NCI-H2107 (cell line): ENCODE results near the gene CREBBP.
A peak's percentile ranks its signal among the peaks of the same experiment; 100 is the strongest.

Source experiments
- DNase-seq: peaks from one replicate; lab custom pipeline; 2025; lab: John Stamatoyannopoulos, UW

Gene CREBBP

DNA sequence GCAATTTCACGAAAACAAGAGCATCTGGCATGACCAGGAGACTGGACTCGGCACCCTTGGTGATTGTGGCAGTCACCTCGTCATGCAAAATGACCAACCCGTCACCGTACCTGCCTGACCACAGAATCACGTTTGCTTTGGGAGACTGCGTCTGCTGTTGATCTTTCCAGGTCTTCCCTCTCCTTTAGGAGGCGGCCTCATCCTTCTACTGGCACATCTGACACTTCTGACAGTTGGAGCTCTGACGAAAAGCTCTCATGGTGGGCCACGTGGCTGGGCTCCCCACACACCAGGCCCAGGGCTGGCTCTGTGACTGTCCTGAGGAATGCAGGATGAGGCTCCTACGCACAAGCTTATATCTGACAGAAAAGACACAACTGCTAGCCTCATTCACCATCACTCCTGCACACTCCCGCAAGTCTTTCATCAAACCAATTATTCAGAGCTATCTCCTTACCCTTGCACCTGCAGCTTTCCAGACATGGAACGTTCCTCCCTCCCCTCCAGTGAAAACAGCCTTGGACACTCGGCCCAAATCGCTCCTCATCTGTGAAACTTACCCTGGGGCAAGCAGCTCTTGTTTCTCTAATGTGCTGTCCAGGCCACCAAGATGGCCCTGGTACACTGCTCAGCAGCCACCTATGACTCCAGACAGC lies 166.8 kb downstream of the CREBBP start:
- DNase-seq: no peak

DNA sequence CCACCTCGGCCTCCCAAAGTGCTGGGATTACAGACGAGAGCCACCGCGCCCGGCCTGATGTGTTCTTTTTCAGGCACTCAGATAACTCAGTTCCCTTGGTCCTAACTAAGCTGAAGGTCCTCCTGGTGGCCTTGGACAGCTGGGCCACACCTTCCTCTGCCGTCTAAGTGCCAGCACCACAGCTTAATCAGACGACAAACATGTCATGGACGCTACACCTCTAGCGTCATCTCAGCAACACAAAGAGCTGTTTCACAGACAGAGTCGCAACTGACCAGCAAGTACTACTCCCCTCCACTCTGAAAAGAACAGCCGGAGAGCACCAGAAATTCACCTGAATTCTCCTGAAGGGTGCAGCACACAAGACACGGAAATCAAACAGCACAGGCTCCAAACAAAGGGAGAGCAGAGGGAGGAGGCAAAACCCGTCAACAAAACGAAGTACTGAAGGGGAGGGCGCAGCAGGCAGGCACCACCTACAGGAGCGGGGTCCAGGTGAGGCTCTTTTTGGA lies 167.6 kb downstream of the CREBBP start:
- DNase-seq: no peak

DNA sequence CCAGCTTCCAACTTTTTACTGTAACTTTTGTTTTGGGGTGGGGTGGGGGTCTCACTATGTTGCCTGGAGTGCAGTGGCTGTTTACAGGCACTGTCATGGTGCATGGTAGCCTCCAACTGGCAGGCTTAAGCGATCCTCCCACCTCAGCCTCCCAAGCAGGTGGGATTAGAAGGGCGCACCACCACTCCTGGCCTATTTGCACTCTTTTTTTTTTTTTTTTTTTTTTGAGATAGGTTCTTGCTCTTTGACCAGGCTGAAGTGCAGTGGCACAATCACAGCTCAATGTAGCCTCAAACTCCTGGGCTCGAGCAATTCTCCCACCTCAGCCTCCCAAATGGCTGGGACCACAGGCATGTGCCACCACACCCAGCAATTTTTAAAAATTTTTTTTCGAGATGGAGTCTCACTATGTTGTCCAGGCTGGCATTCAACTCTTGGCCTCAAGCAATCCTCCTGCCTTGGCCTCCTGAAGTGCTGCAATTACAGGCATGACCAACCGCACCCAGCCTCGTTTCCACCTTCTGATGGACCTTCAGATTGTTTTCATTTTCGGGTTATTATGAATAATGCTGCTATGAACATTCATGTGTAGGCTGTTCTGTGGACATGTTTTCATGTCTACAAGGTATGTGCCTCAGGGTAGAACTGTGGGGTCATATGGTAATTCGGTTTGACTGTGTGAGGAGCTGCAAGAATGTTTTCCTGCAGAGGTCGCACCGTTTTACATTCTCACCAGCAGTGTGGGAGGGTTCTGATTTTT lies 174.1 kb downstream of the CREBBP start:
- DNase-seq: no peak

DNA sequence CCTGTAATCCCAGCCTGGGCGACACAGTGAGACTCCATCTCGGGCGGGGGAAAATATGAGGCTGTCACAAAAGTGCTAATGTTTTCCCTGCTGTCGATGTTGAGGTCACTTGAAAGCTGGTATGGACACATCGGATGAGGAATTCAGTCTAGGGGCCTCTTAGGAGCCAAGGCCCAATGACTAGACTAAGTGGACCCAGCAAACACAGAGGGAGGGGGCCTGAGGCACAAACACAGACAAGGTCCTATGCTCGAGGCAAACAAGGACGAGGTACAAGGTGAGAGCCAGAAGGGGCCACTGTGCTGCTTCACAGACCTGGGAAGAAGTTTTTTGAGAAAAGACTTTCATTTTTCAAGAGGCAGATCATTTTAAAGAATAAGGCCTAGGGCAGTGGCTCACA lies 178.4 kb downstream of the CREBBP start:
- DNase-seq: no peak

DNA sequence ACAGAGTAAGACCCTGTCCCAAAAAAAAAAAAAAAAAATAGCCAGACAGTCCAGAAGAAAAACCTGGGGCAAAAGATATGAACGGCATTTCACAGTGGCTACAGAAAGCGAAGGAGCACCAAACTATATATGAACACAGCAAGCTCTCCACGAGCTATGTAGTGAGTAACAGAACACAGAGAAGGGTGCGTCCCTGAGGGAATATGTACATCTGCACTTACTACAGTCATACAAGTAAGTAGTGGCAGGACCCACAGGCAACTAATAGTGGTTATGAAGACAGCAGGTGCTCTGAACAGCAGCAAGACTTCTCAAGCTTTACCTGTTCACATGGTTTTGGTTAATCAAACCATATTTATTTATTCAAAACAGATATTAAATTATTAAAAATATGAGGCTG lies 179.0 kb downstream of the CREBBP start:
- DNase-seq: no peak

- no peak for DNase-seq
These were observed 181.6 kb downstream of the CREBBP start for GRCh38 chr16:3698941-3699340.

DNA sequence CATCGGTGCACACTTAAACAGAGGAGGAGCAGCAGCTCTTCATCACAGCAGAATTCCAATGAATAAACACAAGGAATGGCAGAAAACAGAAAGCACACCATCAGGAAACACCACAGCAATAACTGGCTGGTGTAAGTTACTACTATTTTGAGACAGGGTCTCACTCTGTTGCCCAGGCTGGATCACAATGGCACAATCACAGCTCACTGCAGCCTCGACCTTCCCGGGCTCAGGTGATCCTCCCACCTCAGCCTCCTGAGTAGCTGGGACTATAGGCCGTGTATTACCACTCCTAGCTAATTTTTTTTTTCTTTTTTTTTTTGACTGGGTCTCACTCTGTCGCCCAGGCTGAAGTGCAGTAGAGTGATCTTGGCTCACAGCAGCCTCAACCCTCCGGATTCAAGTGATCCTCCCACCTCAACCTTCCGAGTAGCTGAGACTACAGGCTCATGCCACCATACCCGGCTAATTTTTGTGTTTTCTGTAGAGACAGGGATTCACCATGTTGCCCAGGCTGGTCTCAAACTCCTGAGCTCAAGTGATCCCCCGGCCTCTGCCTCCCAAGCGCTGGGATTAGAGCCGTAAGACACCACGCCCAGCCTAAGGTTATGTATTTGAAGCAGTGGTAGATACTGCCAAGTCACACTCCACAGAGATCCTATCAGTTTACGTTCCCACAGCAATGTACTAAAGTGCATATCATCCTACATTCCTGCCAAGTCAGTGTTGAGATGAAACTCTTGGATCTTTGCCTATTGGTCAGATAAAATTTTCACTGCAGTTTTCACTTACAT lies 183.9 kb downstream of the CREBBP start:
- DNase-seq: no peak

DNA sequence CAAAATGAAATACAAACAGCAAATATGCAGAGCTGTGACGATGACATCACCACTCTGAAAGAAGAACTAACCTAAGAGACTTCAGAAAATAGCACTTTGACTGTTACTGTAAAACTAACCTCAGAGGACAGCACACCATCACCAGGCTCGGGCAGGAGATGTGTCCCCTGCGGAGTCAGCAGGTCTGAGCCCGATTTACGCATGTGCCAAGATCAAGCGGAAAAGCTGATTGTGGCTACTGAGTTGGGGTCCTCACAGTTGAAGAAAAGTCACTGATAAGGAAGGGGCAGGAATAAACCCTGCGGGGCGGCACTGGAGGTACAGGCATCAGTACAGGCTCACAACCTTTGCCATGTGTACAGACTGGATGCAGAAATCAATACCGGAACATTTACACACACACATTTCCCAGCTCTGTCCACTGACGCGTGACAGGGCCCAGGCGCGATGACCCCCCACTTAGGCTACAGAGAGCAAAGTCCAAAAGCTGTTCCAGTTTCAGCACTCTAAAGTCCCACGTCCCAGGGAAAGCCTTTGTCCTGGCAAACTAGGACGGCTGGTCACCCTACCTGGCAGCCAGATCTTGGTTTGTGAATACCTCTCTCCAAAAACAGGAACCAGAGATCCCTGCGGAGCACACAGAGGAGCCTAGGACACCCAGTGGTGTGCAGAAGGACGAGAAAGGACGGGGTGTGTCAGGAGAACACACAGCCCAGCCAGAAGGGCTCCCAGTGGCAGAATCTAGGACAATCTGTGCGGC lies 184.7 kb downstream of the CREBBP start:
- DNase-seq: no peak

GRCh38 chr16:3694051-3694450 lies 186.5 kb downstream of the CREBBP start:
- DNase-seq: no peak

- DNase-seq: no peak
These were observed 188.8 kb downstream of the CREBBP start for GRCh38 chr16:3691761-3692160.

DNA sequence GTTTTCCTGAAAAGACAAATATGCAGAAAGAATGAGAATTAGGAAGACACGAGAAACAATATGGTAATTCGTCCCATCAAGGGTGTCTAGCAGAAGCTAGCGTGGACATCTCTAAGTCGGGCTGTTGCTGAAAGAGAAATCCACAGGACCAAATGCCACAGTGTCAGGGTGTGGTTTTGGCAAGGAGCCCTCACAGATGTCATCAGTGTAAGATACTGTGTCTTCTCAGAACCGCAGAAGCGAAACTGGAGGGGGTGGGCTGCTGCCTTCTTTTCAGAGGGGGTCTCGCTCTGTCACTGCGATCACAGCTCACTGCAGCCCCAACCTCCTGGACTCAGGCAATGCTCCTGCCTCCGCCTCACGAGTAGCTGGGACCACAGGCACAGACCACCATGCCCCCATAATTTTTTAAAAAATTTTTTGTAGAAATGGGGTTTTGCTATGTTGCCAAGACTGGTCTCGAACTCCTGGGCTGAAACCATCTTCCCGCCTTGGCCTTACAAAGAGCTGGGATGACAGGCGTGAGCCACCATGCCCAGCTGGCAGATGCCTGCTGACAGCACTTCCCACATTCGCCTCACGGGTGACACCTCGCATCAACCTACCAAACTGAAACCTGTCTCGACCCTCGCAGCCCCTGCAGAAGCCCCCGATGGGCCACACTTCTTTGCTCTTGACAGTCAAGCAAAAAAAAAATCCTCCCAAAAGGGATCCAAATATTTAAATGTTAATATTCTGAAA lies 189.4 kb downstream of the CREBBP start:
- no peak for DNase-seq

- peak; percentile 23 for DNase-seq
These were observed 190.0 kb downstream of the CREBBP start for GRCh38 chr16:3690470-3690928.

DNA sequence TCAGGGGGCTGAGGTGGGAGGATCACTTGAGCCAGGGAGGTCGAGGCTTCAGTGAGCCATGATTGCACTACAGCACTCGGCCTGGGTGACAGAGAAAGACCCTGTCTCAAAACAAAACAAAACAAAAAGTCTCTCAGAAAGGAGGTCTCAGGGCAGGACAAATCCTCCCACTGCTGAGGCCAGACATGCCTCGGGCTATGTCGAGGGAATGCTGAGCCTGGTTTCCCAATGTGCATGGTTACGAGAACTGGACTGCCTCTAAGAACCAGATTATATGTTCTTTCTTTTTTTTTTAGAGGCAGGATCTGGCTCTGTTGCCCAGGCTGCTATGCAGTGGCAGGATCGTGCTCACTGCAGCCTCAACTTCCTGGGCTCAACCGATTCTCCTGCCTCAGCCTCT lies 190.8 kb downstream of the CREBBP start:
- DNase-seq: no peak

DNA sequence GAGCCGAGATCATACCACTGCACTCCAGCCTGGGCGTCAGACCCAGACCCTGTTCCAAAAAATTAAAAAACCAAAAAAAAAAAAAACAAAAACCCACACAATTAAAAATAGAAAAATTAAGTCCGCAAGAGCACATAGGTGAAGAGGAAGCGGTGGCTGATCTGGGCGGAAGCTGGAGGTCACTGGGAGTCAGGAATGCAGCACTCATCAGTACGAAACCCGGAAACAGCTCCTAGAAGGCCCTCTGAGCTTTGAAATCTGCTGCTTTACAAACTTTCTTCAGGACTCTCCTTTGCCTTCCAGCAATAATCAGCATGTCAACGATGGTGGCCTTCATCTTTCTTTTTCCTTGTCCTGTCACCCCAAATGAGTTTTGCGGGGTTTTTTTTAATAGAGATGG lies 192.7 kb downstream of the CREBBP start:
- DNase-seq: no peak

GRCh38 chr16:3687021-3687420 lies 193.5 kb downstream of the CREBBP start:
- no peak for DNase-seq

DNA sequence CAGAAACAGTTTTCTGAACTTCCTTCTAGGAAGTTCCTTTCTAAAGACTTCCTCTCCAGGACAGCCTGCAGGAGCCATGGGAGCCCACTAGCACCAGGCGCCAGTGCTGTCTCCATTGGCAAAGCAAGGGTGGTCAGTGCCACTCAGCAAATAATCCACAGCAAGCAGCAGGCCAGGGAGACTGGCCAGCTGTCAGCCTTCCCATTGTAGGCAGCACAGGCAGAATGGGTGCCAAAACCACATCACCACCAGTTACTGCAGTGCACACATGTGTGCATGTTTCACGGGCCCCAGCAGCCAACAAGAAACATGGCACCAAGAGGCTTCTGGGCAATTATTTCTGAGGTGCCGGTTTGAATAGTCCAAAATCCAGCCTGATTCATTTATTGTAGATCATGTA lies 199.3 kb downstream of the CREBBP start:
- DNase-seq: no peak

DNA sequence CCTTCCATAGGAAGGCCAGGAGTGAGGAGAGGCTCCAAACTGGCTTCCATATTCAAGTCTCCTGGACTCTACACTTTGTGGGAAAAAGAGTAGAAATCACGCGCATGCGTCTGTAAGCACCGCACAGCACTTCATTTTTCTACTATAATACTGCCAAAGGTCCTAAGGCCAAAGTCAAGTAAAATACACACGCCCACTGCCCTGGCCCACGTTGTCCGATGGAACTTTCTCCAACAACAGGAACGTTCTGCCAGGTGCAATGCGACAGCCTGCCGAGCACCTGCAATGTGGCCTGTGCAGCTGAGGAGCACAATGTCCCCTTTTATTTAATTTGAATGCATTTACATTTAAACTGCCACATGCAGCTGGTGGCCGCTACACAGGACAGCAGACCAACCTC lies 202.5 kb downstream of the CREBBP start:
- no peak for DNase-seq

DNA sequence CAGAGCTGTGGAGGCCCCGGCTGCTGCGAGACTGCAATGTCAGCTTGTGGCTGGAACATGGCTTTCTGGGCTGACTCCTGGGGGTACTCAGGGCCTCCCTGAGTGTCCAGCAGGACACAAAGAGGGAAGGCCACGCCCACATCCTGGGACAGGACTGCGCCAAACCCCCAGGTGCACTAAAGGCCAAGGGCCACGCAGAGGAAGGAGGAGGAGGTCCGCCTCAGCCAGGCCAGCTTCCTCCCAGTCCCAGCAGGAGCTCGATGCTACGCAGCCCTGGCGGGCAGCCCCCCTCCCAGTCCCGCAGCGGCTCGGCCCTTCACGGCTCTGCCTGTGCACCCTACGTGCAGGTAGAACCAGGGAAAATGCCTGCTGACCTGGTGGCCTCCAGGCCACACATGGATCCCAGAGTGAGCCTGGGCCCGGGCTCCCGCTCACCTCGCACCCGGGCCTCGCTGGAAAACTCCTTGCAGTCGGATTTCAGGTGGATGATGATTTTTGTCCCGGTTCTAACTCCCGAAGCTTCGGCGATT lies 204.8 kb downstream of the CREBBP start:
- no peak for DNase-seq
